HG03457 (cell line): Measurements from ENCODE around the gene PIKFYVE.
"Not testable (repeated sequence)": the region's sequence is repeated elsewhere in the genome, so short reads cannot be mapped to it uniquely, and the experiment has no call there.

Experiments used
- ATAC-seq: cut with Tn5 transposase; IDR thresholded peaks from one replicate; pipeline ENCODE4 v1.9.1; 2021; ENCODE audit warnings: moderate number of reproducible peaks; ENCODE audit not compliant: unreplicated experiment

The PIKFYVE gene

GRCh38 chr2:208300847-208301618, 35.0 kb downstream of the PIKFYVE start:
- ATAC-seq, result no peak

DNA sequence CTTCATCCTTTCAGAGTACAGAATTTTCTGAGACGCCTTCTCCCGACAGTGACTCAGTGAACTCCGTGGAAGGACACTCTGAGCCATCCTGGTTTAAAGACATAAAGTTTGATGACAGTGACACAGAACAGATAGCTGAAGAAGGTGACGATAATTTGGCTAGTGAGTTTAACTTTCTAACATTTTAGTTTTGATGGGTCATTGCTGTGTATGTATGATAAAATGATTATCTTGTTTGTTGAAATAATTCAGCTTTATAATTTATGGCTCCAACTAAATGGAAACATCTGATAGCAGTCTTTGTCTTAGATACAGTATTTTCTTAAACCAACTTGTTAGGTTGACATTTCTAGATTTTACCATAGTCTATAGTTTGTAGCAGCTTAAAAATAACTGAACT, 38.1 kb downstream of the PIKFYVE start:
- no peak for ATAC-seq

GRCh38 chr2:208304695-208305094, 38.6 kb downstream of the PIKFYVE start:
- ATAC-seq, result no peak

- no peak for ATAC-seq
Observed at GRCh38 chr2:208306291-208306690, 40.2 kb downstream of the PIKFYVE start.

- ATAC-seq, result peak; percentile 54
Observed at GRCh38 chr2:208311321-208311720, 45.3 kb downstream of the PIKFYVE start.

GRCh38 chr2:208311954-208312353, 45.9 kb downstream of the PIKFYVE start:
- ATAC-seq, result peak; percentile 47

DNA sequence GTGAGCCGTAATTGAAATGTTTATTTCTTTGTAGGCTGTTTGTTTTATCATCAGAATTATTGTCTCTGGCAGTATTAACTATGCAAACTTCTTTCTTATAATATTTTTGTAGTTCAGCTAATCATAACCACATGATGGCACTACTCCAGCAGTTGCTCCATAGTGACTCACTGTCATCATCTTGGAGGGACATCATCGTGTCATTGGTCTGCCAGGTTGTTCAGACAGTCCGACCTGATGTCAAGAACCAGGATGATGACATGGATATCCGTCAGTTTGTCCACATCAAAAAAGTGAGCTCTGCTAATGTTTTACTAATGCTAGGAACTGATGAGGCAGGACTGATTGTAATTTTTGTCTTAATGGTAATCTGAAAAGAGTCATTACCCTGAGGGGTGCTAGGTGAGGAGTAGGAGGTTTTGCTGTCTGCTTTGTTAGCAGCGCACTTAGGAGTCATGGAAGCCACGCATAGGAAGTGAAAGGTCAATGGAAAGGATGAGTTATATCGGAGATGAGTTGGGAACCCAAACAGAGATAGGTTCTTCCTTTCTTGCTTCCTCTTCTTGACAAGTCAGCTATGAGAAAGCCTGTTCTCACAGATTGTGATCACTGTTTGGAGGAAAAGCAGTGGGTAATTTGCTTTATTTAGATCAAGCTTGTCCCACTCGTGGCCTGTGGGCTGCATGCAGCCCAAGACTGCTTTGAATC, 49.2 kb downstream of the PIKFYVE start:
- peak; percentile 64 for ATAC-seq

DNA sequence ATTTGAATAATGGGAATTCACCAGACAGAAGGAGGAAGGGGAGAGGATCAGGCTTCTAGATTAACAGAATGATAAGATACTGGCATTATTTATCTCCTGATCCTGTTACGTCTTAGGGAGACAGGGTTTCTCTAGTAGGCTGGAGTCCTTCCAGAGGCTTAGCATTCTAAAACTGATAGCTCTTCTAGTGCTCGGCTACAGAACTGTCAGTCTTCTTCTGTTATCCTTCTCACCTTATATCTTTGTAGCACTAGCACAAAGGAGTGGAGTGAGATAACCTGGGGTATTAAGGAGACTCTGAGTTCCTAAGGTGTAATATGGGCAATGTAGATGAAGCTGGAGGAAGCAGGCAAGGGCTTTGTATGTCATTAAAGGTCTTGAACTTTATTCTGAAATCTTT, 52.1 kb downstream of the PIKFYVE start:
- ATAC-seq, result no peak

GRCh38 chr2:208319391-208319790, 53.3 kb downstream of the PIKFYVE start:
- no peak for ATAC-seq

GRCh38 chr2:208320686-208321085, 54.6 kb downstream of the PIKFYVE start:
- ATAC-seq, result peak; percentile 84

GRCh38 chr2:208326016-208326415, 60.0 kb downstream of the PIKFYVE start:
- no peak for ATAC-seq

GRCh38 chr2:208329485-208329884, 63.4 kb downstream of the PIKFYVE start:
- ATAC-seq, result no peak

GRCh38 chr2:208334230-208334629, 68.2 kb downstream of the PIKFYVE start:
- ATAC-seq, result no peak

DNA sequence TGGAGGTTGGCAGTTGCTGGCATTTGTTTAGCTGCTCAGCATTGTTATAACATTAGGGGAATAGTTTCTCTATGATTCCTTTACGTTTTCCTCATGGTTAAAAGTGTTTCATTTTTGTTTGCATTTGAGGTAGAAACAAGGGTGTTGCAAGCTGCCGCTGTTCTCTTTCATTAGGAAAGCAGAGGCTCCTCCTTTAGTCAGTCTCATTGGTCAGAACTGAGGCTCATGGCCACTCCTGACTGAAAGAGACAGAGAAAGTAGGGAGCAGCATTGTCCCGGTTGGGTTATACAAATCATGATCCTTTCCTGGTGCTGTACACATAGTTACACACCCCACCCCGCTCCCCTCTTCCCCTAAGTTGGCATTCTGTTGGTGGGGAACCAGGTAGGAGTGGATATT, 80.7 kb downstream of the PIKFYVE start:
- no peak for ATAC-seq

- ATAC-seq, result no peak
Observed at GRCh38 chr2:208350610-208351009, 84.6 kb downstream of the PIKFYVE start.

DNA sequence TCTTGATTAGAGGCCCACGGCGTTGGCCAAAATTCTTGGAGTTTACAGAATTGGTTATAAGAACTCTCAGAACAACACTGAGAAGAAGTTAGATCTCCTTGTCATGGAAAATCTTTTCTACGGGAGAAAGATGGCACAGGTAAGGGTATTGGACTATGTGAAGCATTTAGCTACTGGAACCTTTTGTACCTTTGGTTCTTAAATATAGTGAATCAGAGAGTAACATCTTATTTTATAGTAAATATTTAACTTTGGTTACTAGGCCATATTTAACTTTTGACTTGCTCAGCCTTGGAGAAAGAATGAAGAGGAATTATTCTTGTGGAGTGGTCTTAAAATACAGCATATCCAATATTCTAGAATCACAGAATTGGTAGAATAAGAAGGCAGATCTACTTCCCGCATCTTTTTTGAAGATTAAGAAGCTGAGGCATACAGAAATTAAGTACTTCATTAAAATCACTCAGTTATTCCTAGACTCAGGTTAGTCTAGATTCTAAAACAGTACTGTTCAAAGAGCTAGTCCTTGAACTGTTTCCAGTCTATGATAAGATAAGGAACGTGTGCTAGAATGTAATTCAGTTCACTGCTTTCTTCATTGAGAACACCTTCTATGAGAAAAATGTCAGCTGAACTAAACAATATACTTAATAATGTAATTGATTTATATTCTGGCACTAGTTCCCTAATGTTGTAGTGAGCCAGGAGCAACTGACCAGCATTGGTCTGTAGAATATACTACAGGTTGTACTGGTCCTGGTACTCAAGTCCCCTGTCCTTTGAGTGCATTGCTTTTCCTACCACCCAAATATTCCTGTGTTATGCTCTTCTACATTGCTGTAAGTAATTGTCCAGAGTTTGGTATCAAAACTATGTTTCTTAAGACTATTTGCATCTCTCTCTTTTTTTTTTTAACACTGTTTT, 86.9 kb downstream of the PIKFYVE start:
- ATAC-seq, result no peak

DNA sequence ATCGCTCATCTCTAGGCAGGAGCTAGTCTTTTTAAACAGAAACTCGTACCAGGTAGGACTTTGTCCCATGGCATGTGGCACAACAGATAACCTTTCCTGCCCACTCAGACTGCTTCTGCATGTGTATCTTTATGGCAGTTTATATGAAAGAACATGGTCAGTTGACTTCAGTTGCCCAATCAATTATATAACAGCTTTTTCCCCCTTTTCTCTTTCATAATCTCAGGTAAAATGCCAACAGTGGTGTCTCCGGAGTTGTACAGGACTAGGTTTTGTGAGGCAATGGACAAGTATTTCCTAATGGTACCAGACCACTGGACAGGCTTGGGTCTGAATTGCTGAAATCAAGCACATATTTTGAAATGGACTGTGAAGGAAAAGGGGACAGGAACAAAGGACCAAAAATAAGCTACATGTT, 88.9 kb downstream of the PIKFYVE start:
- no peak for ATAC-seq

DNA sequence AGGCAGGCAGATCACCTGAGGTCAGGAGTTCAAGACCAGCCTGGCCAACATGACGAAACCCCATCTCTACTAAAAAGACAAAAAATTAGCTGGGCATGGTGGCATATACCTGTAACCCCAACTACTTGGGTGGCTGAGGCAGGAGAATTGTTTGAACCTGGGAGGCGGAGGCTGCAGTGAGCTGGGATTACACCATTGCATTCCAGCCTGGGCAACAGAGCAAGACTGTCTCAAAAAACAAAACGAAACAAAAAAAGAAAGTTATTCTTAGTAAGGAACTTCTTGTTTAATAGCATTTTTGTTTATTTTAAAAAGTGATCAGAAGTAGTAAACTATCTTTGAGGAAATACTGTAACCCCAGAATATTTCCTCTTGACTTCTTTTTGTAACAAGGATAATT, 90.4 kb downstream of the PIKFYVE start:
- not testable (repeated sequence) for ATAC-seq

- ATAC-seq, result no peak
Observed at GRCh38 chr2:208356846-208357574, 91.0 kb downstream of the PIKFYVE start.

- no peak for ATAC-seq
Observed at GRCh38 chr2:208358758-208359631, 92.9 kb downstream of the PIKFYVE start.
